Suprapubic skin (tissue), 4 donors: ENCODE measurements around the gene LAMA5.

Experiments used
- POLR2A ChIP-seq, 2 donors: fragments of 450-650 bp; IDR thresholded peaks; one replicate each; pipeline ENCODE4 v1.6.1; 2017; ENCODE audit warnings: antibody characterized with exemption in 2 of 2, mild to moderate bottlenecking in 2 of 2, moderate library complexity in 2 of 2
- POLR2AphosphoS5 ChIP-seq, 3 donors: sonication (generic); formaldehyde crosslinking; IDR thresholded peaks; one replicate each; pipeline ENCODE4 v1.6.1; 2017; ENCODE audit warnings: antibody characterized with exemption in 3 of 3
- TF ChIP-seq, protein P1 (sequence below), 2 donors: fragments of 200-600 bp in 1 of 2; fragments of 450-650 bp in 1 of 2; sonication (generic) in 1 of 2; IDR thresholded peaks; one replicate each; pipeline ENCODE4 v1.5.1; 2016 to 2019; ENCODE audit warnings: antibody characterized with exemption in 2 of 2, mild to moderate bottlenecking in 1 of 2, moderate library complexity in 1 of 2

GRCh38 chr20:62371588-62372041, 4.5 kb upstream of the LAMA5 start:
- TF ChIP-seq, protein P1, sequence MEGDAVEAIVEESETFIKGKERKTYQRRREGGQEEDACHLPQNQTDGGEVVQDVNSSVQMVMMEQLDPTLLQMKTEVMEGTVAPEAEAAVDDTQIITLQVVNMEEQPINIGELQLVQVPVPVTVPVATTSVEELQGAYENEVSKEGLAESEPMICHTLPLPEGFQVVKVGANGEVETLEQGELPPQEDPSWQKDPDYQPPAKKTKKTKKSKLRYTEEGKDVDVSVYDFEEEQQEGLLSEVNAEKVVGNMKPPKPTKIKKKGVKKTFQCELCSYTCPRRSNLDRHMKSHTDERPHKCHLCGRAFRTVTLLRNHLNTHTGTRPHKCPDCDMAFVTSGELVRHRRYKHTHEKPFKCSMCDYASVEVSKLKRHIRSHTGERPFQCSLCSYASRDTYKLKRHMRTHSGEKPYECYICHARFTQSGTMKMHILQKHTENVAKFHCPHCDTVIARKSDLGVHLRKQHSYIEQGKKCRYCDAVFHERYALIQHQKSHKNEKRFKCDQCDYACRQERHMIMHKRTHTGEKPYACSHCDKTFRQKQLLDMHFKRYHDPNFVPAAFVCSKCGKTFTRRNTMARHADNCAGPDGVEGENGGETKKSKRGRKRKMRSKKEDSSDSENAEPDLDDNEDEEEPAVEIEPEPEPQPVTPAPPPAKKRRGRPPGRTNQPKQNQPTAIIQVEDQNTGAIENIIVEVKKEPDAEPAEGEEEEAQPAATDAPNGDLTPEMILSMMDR (IDR thresholded peaks at IDR 0.05): no peak
- no peak for TF ChIP-seq POLR2A (IDR thresholded peaks at IDR 0.05)
- no peak for TF ChIP-seq POLR2AphosphoS5 (IDR thresholded peaks at IDR 0.05)
